ENCODE measurements around the gene GAMT. TPM values are rescaled to one million over a fixed set of nuclear protein-coding genes. Genes with fewer than 3 reads are reported as not detected.
A peak's percentile ranks its signal among the peaks of the same experiment; 100 is the strongest.

The GAMT gene
- total and polyA plus RNA-seq, 2 of the 13 experiments (the other 11 are each of a cell fraction or from before 2014, with no cell fraction given) = 115 to 124 TPM

DNA sequence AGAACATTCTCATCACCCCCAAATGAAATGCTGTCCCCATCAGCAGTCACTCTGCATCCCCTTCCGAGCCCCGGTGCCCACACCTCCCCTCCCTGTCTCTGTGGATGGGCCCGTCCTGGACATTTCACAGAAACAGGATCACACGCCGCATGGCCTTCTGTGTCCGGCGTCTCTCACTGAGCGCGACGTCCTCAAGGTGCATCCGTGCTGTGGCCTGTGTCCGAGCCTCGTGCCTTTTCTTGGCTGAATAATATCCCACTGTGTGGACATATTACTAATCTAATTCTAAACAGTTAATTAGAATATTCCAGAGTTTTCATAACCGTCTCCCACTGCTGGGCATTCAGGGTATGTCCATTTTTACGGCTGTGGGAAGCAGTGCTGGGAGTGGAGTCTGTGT is 8.9 kb downstream of the GAMT start:
- TF ChIP-seq EHMT2 (IDR thresholded peaks at IDR 0.05; ENCODE audit: borderline replicate concordance, low read depth, low read length) = no peak
- no peak for TF ChIP-seq SIN3B (IDR thresholded peaks at IDR 0.05; ENCODE audit: low read length)
- peak; percentile 61 for TF ChIP-seq AGO1 (IDR thresholded peaks at IDR 0.05; ENCODE audit: low read depth, low read length, poor library complexity, severe bottlenecking)
- WGBS (ENCODE audit: low lambda C conversion rate) = 97% methylated on average over 15 of the region's 15 CpGs
- H3K9ac ChIP-seq (ENCODE audit: insufficient read depth, low read depth, low read length) = no peak overlapping the region
- in situ Hi-C loops (cut with HindIII; ENCODE audit: extremely low pct_ligation_motif_present, low pct_unique_long_range_greater_than_20kb) (no loop called here), intact Hi-C loops (cut with micrococcal nuclease; ENCODE audit: unreplicated experiment) (no loop called here)
- no peaks in the 10 kb centered on the region for H3K27me3 ChIP-seq (ENCODE audit: control insufficient read depth in 1 of 2, insufficient read depth in 2 of 2, low read length in 2 of 2)
- H3K9me3 ChIP-seq (ENCODE audit: low read length) = no peaks in the 10 kb centered on the region
- peaks cover 25% of the 10 kb centered on the region for H3K4me1 ChIP-seq (ENCODE audit: insufficient read depth, low read length)
- H3K4me2 ChIP-seq (ENCODE audit: low read depth, low read length) = no peak overlapping the region
- DNase-seq (ENCODE audit: low spot score) (no peak), ATAC-seq (no peak), FAIRE-seq (no peak)
- no peak overlapping the region for H2AFZ ChIP-seq (ENCODE audit: low read length)
- H3K4me3 ChIP-seq (replicated peaks in 1 of 3; ENCODE audit: insufficient read depth in 1 of 3, low read depth in 2 of 3, low read length in 3 of 3) = no peak overlapping the region
- ChIA-PET POLR2A (no interaction called here), CTCF (ENCODE audit: low intra/inter-chr PET ratio, low total read pairs) (no interaction called here)
- BruUV-seq (replicated peaks) = no TSS peak
- no peaks in the 10 kb centered on the region for H3K79me2 ChIP-seq (ENCODE audit: insufficient read depth, low read length)
- no peak overlapping the region for H3K27ac ChIP-seq (ENCODE audit: extremely low read length, insufficient read depth, low read length)
- peaks cover 9 to 35% of the 10 kb centered on the region in 2 experiments for H3K36me3 ChIP-seq (replicated peaks in 1 of 2; ENCODE audit: control insufficient read depth in 1 of 2, insufficient read depth in 2 of 2, low read length in 2 of 2)
- H4K20me1 ChIP-seq (ENCODE audit: insufficient read depth, low read length) = no peaks in the 10 kb centered on the region

GRCh38 chr19:1390890-1391423 is 10.4 kb downstream of the GAMT start:
- H2AFZ ChIP-seq (ENCODE audit: low read length) = no peak overlapping the region
- in situ Hi-C loops (cut with HindIII; ENCODE audit: extremely low pct_ligation_motif_present, low pct_unique_long_range_greater_than_20kb) = no loop called here
- H3K4me3 ChIP-seq (replicated peaks in 1 of 3; ENCODE audit: insufficient read depth in 1 of 3, low read depth in 2 of 3, low read length in 3 of 3) = no peak overlapping the region
- TF ChIP-seq RBFOX2 (IDR thresholded peaks at IDR 0.05; ENCODE audit: low read depth, low read length) (0 out of 2 replicates have a peak, but pooled peaks have one; percentile 40), AGO1 (IDR thresholded peaks at IDR 0.05; ENCODE audit: low read depth, low read length, poor library complexity, severe bottlenecking) (peak; percentile 44), AGO2 (optimal IDR thresholded peaks at IDR 0.05; ENCODE audit: low read depth, low read length) (peak; percentile 80), ZNF530 (CRISPR knock-in tag; IDR thresholded peaks at IDR 0.05; ENCODE audit: low read depth) (no peak), ZNF773 (CRISPR knock-in tag; IDR thresholded peaks at IDR 0.05; ENCODE audit: borderline replicate concordance) (no peak)
- intact Hi-C loops (cut with micrococcal nuclease; ENCODE audit: unreplicated experiment) = no loop called here
- peaks cover 9 to 35% of the 10 kb centered on the region in 2 experiments for H3K36me3 ChIP-seq (replicated peaks in 1 of 2; ENCODE audit: control insufficient read depth in 1 of 2, insufficient read depth in 2 of 2, low read length in 2 of 2)
- FAIRE-seq (no peak), ATAC-seq (no peak), DNase-seq (ENCODE audit: low spot score) (no peak)
- POLR2A ChIA-PET = no interaction called here
- H3K4me2 ChIP-seq (ENCODE audit: low read depth, low read length) = no peak overlapping the region
- no peaks in the 10 kb centered on the region for H3K27me3 ChIP-seq (ENCODE audit: control insufficient read depth in 1 of 2, insufficient read depth in 2 of 2, low read length in 2 of 2)
- no peak overlapping the region for H3K27ac ChIP-seq (ENCODE audit: extremely low read length, insufficient read depth, low read length)
- peaks cover 3% of the 10 kb centered on the region for H3K79me2 ChIP-seq (ENCODE audit: insufficient read depth, low read length)
- H3K4me1 ChIP-seq (ENCODE audit: insufficient read depth, low read length) = peaks cover 18% of the 10 kb centered on the region
- CTCF ChIA-PET (ENCODE audit: low intra/inter-chr PET ratio, low total read pairs) = no interaction called here
- no TSS peak for BruUV-seq (replicated peaks)
- H4K20me1 ChIP-seq (ENCODE audit: insufficient read depth, low read length) = no peaks in the 10 kb centered on the region
- 98% methylated on average over 35 of the region's 42 CpGs for WGBS (ENCODE audit: low lambda C conversion rate)
- H3K9ac ChIP-seq (ENCODE audit: insufficient read depth, low read depth, low read length) = no peak overlapping the region
- H3K9me3 ChIP-seq (ENCODE audit: low read length) = no peaks in the 10 kb centered on the region

Measured in HepG2 (cell line).